HepG2 (cell line): Measurements from ENCODE around the gene PGPEP1. TPM values are rescaled to one million over a fixed set of nuclear protein-coding genes. Genes with fewer than 3 reads are reported as not detected.

Experiments
- ATAC-seq: fragments of 200-7000 bp; cut with Tn5 transposase; 3 replicates; pipeline ENCODE4 v1.9.1; 2020; ENCODE audit warnings: mild to moderate bottlenecking, moderate library complexity
- BruUV-seq: library from RNA; stranded (reverse); fragments of 400-500 nt; replicated peaks from 2 replicates; lab custom pipeline; 2021; lab: Mats Ljungman, UMichigan
- CTCF ChIA-PET: fragments of 300-600 bp; formaldehyde crosslinking; extraction: SDS; loops from one replicate; lab custom pipeline; 2021; ENCODE audit warnings: low total read pairs, inconsistent platforms, low intra/inter-chr PET ratio; lab: Yijun Ruan, JAX
- POLR2A ChIA-PET: fragments of 350-600 bp; sonication (Branson Sonifier 250); formaldehyde crosslinking; loops from one replicate; lab custom pipeline; 2020; ENCODE audit warnings: antibody characterized with exemption, inconsistent platforms; lab: Yijun Ruan, JAX
- DNase-seq: peaks from one replicate; pipeline ENCODE4 v3.0.0-alpha.2; 2015; ENCODE audit warnings: low spot score
- FAIRE-seq: peaks from 3 replicates; lab custom pipeline; 2011; peaks lifted over from hg19 to GRCh38; lab: Jason Lieb, UNC
- H2AFZ ChIP-seq: one replicate; pipeline ENCODE4 v1.6.1; 2011; ENCODE audit warnings: low read length, inconsistent platforms
- H3K27ac ChIP-seq: fragments of 300-600 bp; 3 replicates; pipeline ENCODE4 v1.8.0; 2011; ENCODE audit warnings: mixed run types, mild to moderate bottlenecking, mixed read lengths, low read length, inconsistent platforms; ENCODE audit not compliant: insufficient read depth; ENCODE audit errors: extremely low read length
- H3K27me3 ChIP-seq, 2 experiments: fragments of 200-600 bp in 1 of 2; 2 replicates in 1 of 2; 3 replicates in 1 of 2; pipeline versions ENCODE4 v1.6.0 to v1.8.0; 2011; ENCODE audit warnings: low read length in 2 of 2, mild to moderate bottlenecking in 2 of 2, moderate library complexity in 2 of 2, inconsistent platforms in 1 of 2; ENCODE audit not compliant: insufficient read depth in 2 of 2, control insufficient read depth in 1 of 2
- H3K36me3 ChIP-seq, 2 experiments: fragments of 200-600 bp in 1 of 2; replicated peaks in 1 of 2; 2 replicates in 1 of 2; 3 replicates in 1 of 2; pipeline versions ENCODE4 v1.5.1 to v1.8.0; 2011; ENCODE audit warnings: low read length in 2 of 2, inconsistent platforms in 1 of 2; ENCODE audit not compliant: insufficient read depth in 2 of 2, control insufficient read depth in 1 of 2
- H3K4me1 ChIP-seq: 2 replicates; pipeline ENCODE4 v1.5.1; 2012; ENCODE audit warnings: low read length, inconsistent platforms; ENCODE audit not compliant: insufficient read depth
- H3K4me2 ChIP-seq: 2 replicates; pipeline ENCODE4 v1.6.0; 2011; ENCODE audit warnings: low read depth, low read length, inconsistent platforms
- H3K4me3 ChIP-seq, 3 experiments: fragments of 200-600 bp in 1 of 3; sonication (generic), shearing (Covaris generic) in 1 of 3; replicated peaks in 1 of 3; 2 replicates each; pipeline ENCODE4 v1.5.1; 2011 to 2016; ENCODE audit warnings: low read length in 3 of 3, inconsistent platforms in 2 of 3, low read depth in 2 of 3, mild to moderate bottlenecking in 2 of 3, control low read depth in 1 of 3, mixed read lengths in 1 of 3; ENCODE audit not compliant: insufficient read depth in 1 of 3
- H3K79me2 ChIP-seq: one replicate; pipeline ENCODE4 v1.6.1; 2011; ENCODE audit warnings: low read length, inconsistent platforms; ENCODE audit not compliant: insufficient read depth
- H3K9ac ChIP-seq: 2 replicates; pipeline ENCODE4 v1.6.0; 2011; ENCODE audit warnings: mild to moderate bottlenecking, low read depth, low read length, inconsistent platforms; ENCODE audit not compliant: insufficient read depth
- H3K9me3 ChIP-seq: 2 replicates; pipeline ENCODE4 v1.5.1; 2012; ENCODE audit warnings: mild to moderate bottlenecking, low read length
- H4K20me1 ChIP-seq: 2 replicates; pipeline ENCODE4 v1.6.0; 2011; ENCODE audit warnings: inconsistent platforms, mild to moderate bottlenecking, low read length, moderate library complexity; ENCODE audit not compliant: insufficient read depth
- BRD4 ChIP-seq: sonication (generic); formaldehyde crosslinking; IDR thresholded peaks from 2 replicates; pipeline ENCODE4 v1.4.0; 2020; ENCODE audit warnings: missing genetic modification reagents
- MZF1 ChIP-seq: sonication (generic); formaldehyde crosslinking; IDR thresholded peaks from 2 replicates; pipeline ENCODE4 v1.8.1; 2023; ENCODE audit warnings: mild to moderate bottlenecking, missing genetic modification reagents, borderline replicate concordance
- PHF8 ChIP-seq: sonication (generic); formaldehyde crosslinking; IDR thresholded peaks from 2 replicates; pipeline ENCODE4 v1.5.0; 2020; ENCODE audit warnings: missing genetic modification reagents
- RAD21 ChIP-seq: fragments of 450-650 bp; formaldehyde crosslinking; IDR thresholded peaks from 2 replicates; pipeline ENCODE4 v1.5.0; 2020; ENCODE audit warnings: mild to moderate bottlenecking
- RCOR2 ChIP-seq: IDR thresholded peaks from 2 replicates; pipeline ENCODE4 v1.6.1; 2016; ENCODE audit warnings: missing biosample characterization, missing genetic modification reagents
- SOX6 ChIP-seq, 2 experiments: fragments of 450-650 bp in 1 of 2; sonication (generic) in 1 of 2; formaldehyde crosslinking in 1 of 2; IDR thresholded peaks; 2 replicates each; pipeline versions ENCODE4 v1.4.0 to v1.6.1; 2017 to 2020; ENCODE audit warnings: antibody characterized with exemption in 1 of 2, mild to moderate bottlenecking in 1 of 2, missing genetic modification reagents in 1 of 2
- TMF1 ChIP-seq: sonication (generic); formaldehyde crosslinking; IDR thresholded peaks from 2 replicates; pipeline ENCODE4 v1.8.1; 2022; ENCODE audit warnings: low read depth, missing genetic modification reagents
- TOPORS ChIP-seq: sonication (generic); formaldehyde crosslinking; IDR thresholded peaks from 2 replicates; pipeline ENCODE4 v1.8.0; 2023; ENCODE audit warnings: mild to moderate bottlenecking, missing genetic modification reagents
- ZBTB1 ChIP-seq: sonication (generic); formaldehyde crosslinking; IDR thresholded peaks from 2 replicates; pipeline ENCODE4 v1.4.0; 2020; ENCODE audit warnings: missing genetic modification reagents, borderline replicate concordance
- ZNF234 ChIP-seq: sonication (generic); formaldehyde crosslinking; conservative IDR thresholded peaks from 2 replicates; pipeline ENCODE4 v1.5.1; 2020; ENCODE audit warnings: mild to moderate bottlenecking, missing genetic modification reagents
- ZNF557 ChIP-seq: sonication (generic); formaldehyde crosslinking; IDR thresholded peaks from 2 replicates; pipeline ENCODE4 v1.4.0; 2020; ENCODE audit warnings: missing genetic modification reagents
- ZNF605 ChIP-seq: sonication (generic); formaldehyde crosslinking; IDR thresholded peaks from 2 replicates; pipeline ENCODE4 v1.8.0; 2022; ENCODE audit warnings: mild to moderate bottlenecking, missing genetic modification reagents
- ZNF607 ChIP-seq: sonication (generic); formaldehyde crosslinking; IDR thresholded peaks from 2 replicates; pipeline ENCODE4 v1.5.1; 2020; ENCODE audit warnings: missing genetic modification reagents, mild to moderate bottlenecking, borderline replicate concordance
- ZNF629 ChIP-seq: sonication (generic); formaldehyde crosslinking; conservative IDR thresholded peaks from 2 replicates; pipeline ENCODE4 v1.5.0; 2020; ENCODE audit warnings: missing genetic modification reagents
- WGBS: methylation state at CpG from one replicate; pipeline ENCODE4 v1.1.6; 2017; ENCODE audit warnings: low lambda C conversion rate; 5-methylcytosine and 5-hydroxymethylcytosine counted together
- in situ Hi-C: cut with HindIII; loops from 2 replicates; pipeline ENCODE4 v1.10.0; 2017; ENCODE audit warnings: low pct_unique_long_range_greater_than_20kb; ENCODE audit not compliant: extremely low pct_ligation_motif_present
- intact Hi-C: fragments of 100-400 bp; cut with micrococcal nuclease; formaldehyde crosslinking; loops from one replicate; pipeline ENCODE4 v1.10.0; 2022; ENCODE audit not compliant: unreplicated experiment
- polyA plus RNA-seq, 8 experiments: library from polyadenylated mRNA; depleted of rRNA in 3 of 8; stranded (reverse) in 7 of 8; unstranded in 1 of 8; fragments of >200 nt; fragmentation: Illumina TruSeq in 4 of 8; extraction: Trizol in 4 of 8; gene quantifications; 2 replicates each; pipeline versions ENCODE4 v1.2.1 to v1.2.3, GENCODE V29; 2011 to 2016; ENCODE audit warnings: low read depth in 4 of 8, missing spikeins in 1 of 8, mixed read lengths in 1 of 8; ENCODE audit not compliant: insufficient read depth in 1 of 8
- total RNA-seq, 5 experiments: library from RNA; depleted of rRNA; stranded (reverse); fragments of >200 nt; fragmentation: Illumina TruSeq; extraction: Trizol; gene quantifications; 2 replicates each; pipeline ENCODE4 v1.2.3, GENCODE V29; 2016; ENCODE audit warnings: low read depth in 1 of 5
- TF ChIP-seq, protein P1 (sequence below): sonication (generic); formaldehyde crosslinking; IDR thresholded peaks from 2 replicates; pipeline ENCODE4 v1.5.0; 2020; ENCODE audit warnings: missing genetic modification reagents
- TF ChIP-seq, protein P2 (sequence below): IDR thresholded peaks from 2 replicates; pipeline ENCODE4 v1.6.1; 2016; ENCODE audit warnings: missing compliant biosample characterization, missing genetic modification reagents, borderline replicate concordance
- TF ChIP-seq, protein P3 (sequence below): sonication (generic); formaldehyde crosslinking; IDR thresholded peaks from 2 replicates; pipeline ENCODE4 v1.5.1; 2020; ENCODE audit warnings: mild to moderate bottlenecking, moderate library complexity, missing genetic modification reagents
- TF ChIP-seq, protein P4 (sequence below): IDR thresholded peaks from 2 replicates; pipeline ENCODE4 v1.6.1; 2016; ENCODE audit warnings: low read depth, control low read depth

PGPEP1 gene
- total and polyA plus RNA-seq, 2 of the 13 experiments (the other 11 are each of a cell fraction or from before 2014, with no cell fraction given) = 53.1 to 56.6 TPM

DNA sequence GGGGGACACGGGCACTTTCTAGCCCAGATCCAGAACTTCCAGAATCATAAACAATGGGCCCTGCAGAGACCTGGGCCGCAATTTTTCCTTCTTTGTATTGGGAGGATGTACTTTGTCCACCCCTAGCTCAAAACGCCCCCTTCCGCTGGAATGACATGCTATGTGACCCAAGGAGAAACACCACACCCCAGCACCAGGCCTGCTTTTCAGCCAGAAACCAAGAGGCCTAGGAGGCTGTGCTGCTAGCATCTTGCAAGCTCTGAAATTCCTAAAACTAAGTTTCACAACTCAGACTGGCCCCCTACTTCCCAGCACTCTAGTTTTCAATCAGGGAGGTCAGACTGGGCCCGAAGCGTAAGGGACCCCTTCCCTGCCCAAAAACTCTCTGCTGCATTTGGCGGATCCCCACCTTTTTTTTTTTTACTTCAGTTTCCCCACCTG lies 18.1 kb upstream of the PGPEP1 start:
- peak overlapping the region; percentile 69 to 80 (median 72) for H3K4me3 ChIP-seq
- WGBS = 0% methylated on average over 7 of the region's 7 CpGs
- in situ Hi-C loops = loop anchor here (5.0 kb wide), 1 partner anchor 45 kb away; no protein-coding TSS in a partner anchor
- no peaks in the 10 kb centered on the region for H3K27me3 ChIP-seq
- CTCF ChIA-PET = interaction anchor here (1.4 to 3.5 kb wide), 2 partner anchors 18 to 44 kb away, joined by 3 to 50 read pairs; no protein-coding TSS in a partner anchor
- H3K36me3 ChIP-seq = no peaks in the 10 kb centered on the region
- peak overlapping the region; percentile 84 for H3K27ac ChIP-seq
- TSS peak; percentile 72 for BruUV-seq
- no peaks in the 10 kb centered on the region for H3K9me3 ChIP-seq
- intact Hi-C loops = loop anchor here (5.0 kb wide), 1 partner anchor 120 kb away; the partner anchor contains the start of gene RAB3A
- FAIRE-seq (peak; percentile 84), DNase-seq (peak; percentile 74), ATAC-seq (peak; percentile 49)
- H3K9ac ChIP-seq = peak overlapping the region; percentile 90
- H3K79me2 ChIP-seq = peaks cover 21% of the 10 kb centered on the region
- no peak overlapping the region for H2AFZ ChIP-seq
- H3K4me1 ChIP-seq = peaks cover 77% of the 10 kb centered on the region
- peak overlapping the region; percentile 81 for H3K4me2 ChIP-seq
- H4K20me1 ChIP-seq = no peaks in the 10 kb centered on the region
- POLR2A ChIA-PET = interaction anchor here (0.6 to 11.4 kb wide), 15 partner anchors 10 to 168 kb away, joined by 3 to 278 read pairs (median 7); partner anchors contain the start of genes GDF15, IQCN, JUND and SSBP4
- TF ChIP-seq ZNF629 (CRISPR knock-in tag) (peak; percentile 96), SOX6 (IDR thresholded peaks at IDR 0.05) (no peak), SOX6 (CRISPR knock-in tag; IDR thresholded peaks at IDR 0.05) (0 out of 2 replicates have a peak, but pooled peaks have one; percentile 29), TOPORS (0 out of 2 replicates have a peak, but pooled peaks have one; percentile 37), MZF1 (no peak), ZNF607 (peak; percentile 62; the same call in 1 of the 2 replicates), ZNF557 (CRISPR knock-in tag) (0 out of 2 replicates have a peak, but pooled peaks have one; percentile 1), RAD21 (CRISPR knock-in tag) (0 out of 2 replicates have a peak, but pooled peaks have one; percentile 23), ZNF605 (CRISPR knock-in tag) (peak; percentile 61), ZNF234 (CRISPR knock-in tag) (0 out of 2 replicates have a peak, but pooled peaks have one; percentile 49), PHF8 (0 out of 2 replicates have a peak, but pooled peaks have one; percentile 36), BRD4 (CRISPR knock-in tag) (peak; percentile 28; the same call in 1 of the 2 replicates), TMF1 (CRISPR knock-in tag) (0 out of 2 replicates have a peak, but pooled peaks have one; percentile 3), ZBTB1 (CRISPR knock-in tag) (no peak), RCOR2 (CRISPR knock-in tag) (peak; percentile 43; the same call in 1 of the 2 replicates)
- TF ChIP-seq, protein P1, sequence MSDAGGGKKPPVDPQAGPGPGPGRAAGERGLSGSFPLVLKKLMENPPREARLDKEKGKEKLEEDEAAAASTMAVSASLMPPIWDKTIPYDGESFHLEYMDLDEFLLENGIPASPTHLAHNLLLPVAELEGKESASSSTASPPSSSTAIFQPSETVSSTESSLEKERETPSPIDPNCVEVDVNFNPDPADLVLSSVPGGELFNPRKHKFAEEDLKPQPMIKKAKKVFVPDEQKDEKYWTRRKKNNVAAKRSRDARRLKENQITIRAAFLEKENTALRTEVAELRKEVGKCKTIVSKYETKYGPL = no peak
- TF ChIP-seq, protein P2, sequence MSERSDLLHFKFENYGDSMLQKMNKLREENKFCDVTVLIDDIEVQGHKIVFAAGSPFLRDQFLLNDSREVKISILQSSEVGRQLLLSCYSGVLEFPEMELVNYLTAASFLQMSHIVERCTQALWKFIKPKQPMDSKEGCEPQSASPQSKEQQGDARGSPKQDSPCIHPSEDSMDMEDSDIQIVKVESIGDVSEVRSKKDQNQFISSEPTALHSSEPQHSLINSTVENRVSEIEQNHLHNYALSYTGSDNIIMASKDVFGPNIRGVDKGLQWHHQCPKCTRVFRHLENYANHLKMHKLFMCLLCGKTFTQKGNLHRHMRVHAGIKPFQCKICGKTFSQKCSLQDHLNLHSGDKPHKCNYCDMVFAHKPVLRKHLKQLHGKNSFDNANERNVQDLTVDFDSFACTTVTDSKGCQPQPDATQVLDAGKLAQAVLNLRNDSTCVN (CRISPR knock-in tag) = peak; percentile 37; the same call in 1 of the 2 replicates
- TF ChIP-seq, protein P3, sequence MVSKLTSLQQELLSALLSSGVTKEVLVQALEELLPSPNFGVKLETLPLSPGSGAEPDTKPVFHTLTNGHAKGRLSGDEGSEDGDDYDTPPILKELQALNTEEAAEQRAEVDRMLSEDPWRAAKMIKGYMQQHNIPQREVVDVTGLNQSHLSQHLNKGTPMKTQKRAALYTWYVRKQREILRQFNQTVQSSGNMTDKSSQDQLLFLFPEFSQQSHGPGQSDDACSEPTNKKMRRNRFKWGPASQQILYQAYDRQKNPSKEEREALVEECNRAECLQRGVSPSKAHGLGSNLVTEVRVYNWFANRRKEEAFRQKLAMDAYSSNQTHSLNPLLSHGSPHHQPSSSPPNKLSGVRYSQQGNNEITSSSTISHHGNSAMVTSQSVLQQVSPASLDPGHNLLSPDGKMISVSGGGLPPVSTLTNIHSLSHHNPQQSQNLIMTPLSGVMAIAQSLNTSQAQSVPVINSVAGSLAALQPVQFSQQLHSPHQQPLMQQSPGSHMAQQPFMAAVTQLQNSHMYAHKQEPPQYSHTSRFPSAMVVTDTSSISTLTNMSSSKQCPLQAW (CRISPR knock-in tag) = peak; percentile 65
- TF ChIP-seq, protein P4, sequence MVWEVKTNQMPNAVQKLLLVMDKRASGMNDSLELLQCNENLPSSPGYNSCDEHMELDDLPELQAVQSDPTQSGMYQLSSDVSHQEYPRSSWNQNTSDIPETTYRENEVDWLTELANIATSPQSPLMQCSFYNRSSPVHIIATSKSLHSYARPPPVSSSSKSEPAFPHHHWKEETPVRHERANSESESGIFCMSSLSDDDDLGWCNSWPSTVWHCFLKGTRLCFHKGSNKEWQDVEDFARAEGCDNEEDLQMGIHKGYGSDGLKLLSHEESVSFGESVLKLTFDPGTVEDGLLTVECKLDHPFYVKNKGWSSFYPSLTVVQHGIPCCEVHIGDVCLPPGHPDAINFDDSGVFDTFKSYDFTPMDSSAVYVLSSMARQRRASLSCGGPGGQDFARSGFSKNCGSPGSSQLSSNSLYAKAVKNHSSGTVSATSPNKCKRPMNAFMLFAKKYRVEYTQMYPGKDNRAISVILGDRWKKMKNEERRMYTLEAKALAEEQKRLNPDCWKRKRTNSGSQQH (CRISPR knock-in tag) = peak; percentile 48; the same call in 1 of the 2 replicates
